Caco-2 (cell line): ENCODE results near the gene INHBC. TPM values are rescaled to one million over a fixed set of nuclear protein-coding genes. Genes with fewer than 3 reads are reported as not detected.

ENCODE experiments used
- BruUV-seq: library from RNA; stranded (reverse); fragments of 400-500 nt; replicated peaks from 2 replicates; lab custom pipeline; 2021; lab: Mats Ljungman, UMichigan
- CTCF ChIA-PET: fragments of 300-600 bp; sonication (Branson Sonifier 250); formaldehyde crosslinking; loops from one replicate; lab custom pipeline; 2022; ENCODE audit warnings: antibody characterized with exemption; lab: Charles Lee
- POLR2A ChIA-PET: fragments of 300-600 bp; sonication (Branson Sonifier 250); formaldehyde crosslinking; loops from one replicate; lab custom pipeline; 2022; ENCODE audit warnings: antibody characterized with exemption; lab: Charles Lee
- DNase-seq, 2 experiments: peaks; one replicate each; pipeline versions ENCODE4 v3.0.0 to v3.0.0-alpha.2; 2020 to 2022
- H3K27me3 ChIP-seq: replicated peaks from 2 replicates; pipeline ENCODE4 v1.6.0; 2011; ENCODE audit warnings: low read length; ENCODE audit not compliant: control insufficient read depth, insufficient read depth
- H3K36me3 ChIP-seq: 2 replicates; pipeline ENCODE4 v1.5.1; 2011; ENCODE audit warnings: low read length; ENCODE audit not compliant: control insufficient read depth, insufficient read depth
- H3K4me1 ChIP-seq: fragments of 250-450 bp; sonication (Bioruptor Pico); 2 replicates; pipeline ENCODE4 v1.5.1; 2020; ENCODE audit warnings: mild to moderate bottlenecking
- H3K4me3 ChIP-seq: 2 replicates; pipeline ENCODE4 v1.5.1; 2011; ENCODE audit warnings: low read depth, mild to moderate bottlenecking, control low read depth, low read length
- H3K9me3 ChIP-seq: fragments of 250-450 bp; sonication (Bioruptor Pico); 2 replicates; pipeline ENCODE4 v1.5.1; 2020; ENCODE audit warnings: mild to moderate bottlenecking, moderate library complexity
- H3K27ac Mint-ChIP-seq: one replicate; pipeline ENCODE4 v1.8.0; 2022; ENCODE audit warnings: mixed read lengths; ENCODE audit not compliant: unreplicated experiment
- H3K27me3 Mint-ChIP-seq: one replicate; pipeline ENCODE4 v1.8.0; 2022; ENCODE audit warnings: mixed read lengths; ENCODE audit not compliant: insufficient read depth, unreplicated experiment
- H3K36me3 Mint-ChIP-seq: one replicate; pipeline ENCODE4 v1.8.0; 2022; ENCODE audit warnings: mild to moderate bottlenecking, mixed read lengths; ENCODE audit not compliant: insufficient read depth, unreplicated experiment
- H3K4me1 Mint-ChIP-seq: one replicate; pipeline ENCODE4 v1.8.0; 2022; ENCODE audit warnings: low read depth, mixed read lengths; ENCODE audit not compliant: unreplicated experiment
- H3K4me3 Mint-ChIP-seq: one replicate; pipeline ENCODE4 v1.8.0; 2022; ENCODE audit warnings: mild to moderate bottlenecking, moderate library complexity, mixed read lengths; ENCODE audit not compliant: unreplicated experiment
- H3K9me3 Mint-ChIP-seq: one replicate; pipeline ENCODE4 v1.8.0; 2022; ENCODE audit warnings: mixed read lengths; ENCODE audit not compliant: unreplicated experiment
- intact Hi-C: fragments of 100-400 bp; cut with micrococcal nuclease; formaldehyde crosslinking; loops from one replicate; pipeline ENCODE4 v1.10.0; 2022; ENCODE audit not compliant: unreplicated experiment
- total RNA-seq: library from RNA; stranded (reverse); gene quantifications from 2 replicates; pipeline ENCODE4 v1.2.3, GENCODE V29; 2022
- TF ChIP-seq, protein P1 (sequence below), 2 experiments: fragments of 200-600 bp in 1 of 2; IDR thresholded peaks; 1 replicate in 1 of 2; 2 replicates in 1 of 2; pipeline versions ENCODE4 v1.5.1 to v1.8.0; 2011 to 2022; ENCODE audit warnings: antibody characterized with exemption in 1 of 2, control low read depth in 1 of 2, inconsistent platforms in 1 of 2, low read depth in 1 of 2, low read length in 1 of 2, mild to moderate bottlenecking in 1 of 2, moderate library complexity in 1 of 2; ENCODE audit not compliant: insufficient read depth in 1 of 2, severe bottlenecking in 1 of 2, unreplicated experiment in 1 of 2

Gene INHBC
- total RNA-seq, 1 experiment from 2014 or later: not detected

GRCh38 chr12:57416039-57416996, 18.3 kb upstream of the INHBC start:
- TF ChIP-seq, protein P1, sequence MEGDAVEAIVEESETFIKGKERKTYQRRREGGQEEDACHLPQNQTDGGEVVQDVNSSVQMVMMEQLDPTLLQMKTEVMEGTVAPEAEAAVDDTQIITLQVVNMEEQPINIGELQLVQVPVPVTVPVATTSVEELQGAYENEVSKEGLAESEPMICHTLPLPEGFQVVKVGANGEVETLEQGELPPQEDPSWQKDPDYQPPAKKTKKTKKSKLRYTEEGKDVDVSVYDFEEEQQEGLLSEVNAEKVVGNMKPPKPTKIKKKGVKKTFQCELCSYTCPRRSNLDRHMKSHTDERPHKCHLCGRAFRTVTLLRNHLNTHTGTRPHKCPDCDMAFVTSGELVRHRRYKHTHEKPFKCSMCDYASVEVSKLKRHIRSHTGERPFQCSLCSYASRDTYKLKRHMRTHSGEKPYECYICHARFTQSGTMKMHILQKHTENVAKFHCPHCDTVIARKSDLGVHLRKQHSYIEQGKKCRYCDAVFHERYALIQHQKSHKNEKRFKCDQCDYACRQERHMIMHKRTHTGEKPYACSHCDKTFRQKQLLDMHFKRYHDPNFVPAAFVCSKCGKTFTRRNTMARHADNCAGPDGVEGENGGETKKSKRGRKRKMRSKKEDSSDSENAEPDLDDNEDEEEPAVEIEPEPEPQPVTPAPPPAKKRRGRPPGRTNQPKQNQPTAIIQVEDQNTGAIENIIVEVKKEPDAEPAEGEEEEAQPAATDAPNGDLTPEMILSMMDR (IDR thresholded peaks at IDR 0.05; ENCODE audit: insufficient read depth in 1 of 2, low read depth in 1 of 2, low read length in 1 of 2, severe bottlenecking in 1 of 2, unreplicated experiment in 1 of 2): no peak
- Histone ChIP-seq H3K36me3 (no peaks in the 10 kb centered on the region), H3K9me3 (no peaks in the 10 kb centered on the region), H3K4me3 (no peak overlapping the region), H3K27me3 (no peaks in the 10 kb centered on the region), H3K4me1 (no peaks in the 10 kb centered on the region)
- H3K4me3 Mint-ChIP-seq: no peak overlapping the region
- no peaks in the 10 kb centered on the region for H3K9me3 Mint-ChIP-seq
- POLR2A ChIA-PET: no interaction called here
- no peaks in the 10 kb centered on the region for H3K27me3 Mint-ChIP-seq
- DNase-seq: no peak
- no peaks in the 10 kb centered on the region for H3K4me1 Mint-ChIP-seq
- no peak overlapping the region for H3K27ac Mint-ChIP-seq
- no TSS peak for BruUV-seq
- intact Hi-C loops: no loop called here
- CTCF ChIA-PET: no interaction called here
- H3K36me3 Mint-ChIP-seq: no peaks in the 10 kb centered on the region

DNA sequence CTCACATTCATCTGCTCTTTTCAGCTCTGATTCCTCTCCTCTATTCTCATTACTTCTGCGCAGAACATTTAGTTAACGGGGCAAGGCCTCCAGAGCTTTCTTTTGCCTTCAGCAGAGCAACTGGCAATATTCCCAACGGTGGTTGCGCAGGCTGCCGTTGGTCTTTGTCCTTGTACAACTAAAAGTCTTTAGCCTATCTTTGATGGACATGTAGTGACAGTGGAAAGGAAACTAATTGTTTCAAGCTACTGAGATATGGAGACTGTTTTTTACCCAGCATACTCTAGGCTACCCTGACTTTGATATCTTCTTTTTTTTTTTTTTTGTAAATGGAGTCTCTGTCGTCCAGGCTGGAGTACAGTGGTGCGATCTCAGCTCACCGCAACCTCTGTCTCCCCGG, 16.3 kb upstream of the INHBC start:
- Histone ChIP-seq H3K4me3 (no peak overlapping the region), H3K4me1 (no peaks in the 10 kb centered on the region), H3K9me3 (no peaks in the 10 kb centered on the region), H3K36me3 (no peaks in the 10 kb centered on the region), H3K27me3 (no peaks in the 10 kb centered on the region)
- Mint-ChIP-seq H3K36me3 (peaks cover 5% of the 10 kb centered on the region), H3K9me3 (no peaks in the 10 kb centered on the region), H3K27ac (no peak overlapping the region), H3K4me3 (no peak overlapping the region), H3K4me1 (no peaks in the 10 kb centered on the region), H3K27me3 (no peaks in the 10 kb centered on the region)
- TF ChIP-seq, protein P1 (IDR thresholded peaks at IDR 0.05; ENCODE audit: insufficient read depth in 1 of 2, low read depth in 1 of 2, low read length in 1 of 2, severe bottlenecking in 1 of 2, unreplicated experiment in 1 of 2): no peak
- ChIA-PET POLR2A (no interaction called here), CTCF (no interaction called here)
- intact Hi-C loops: no loop called here
- DNase-seq: no peak
- BruUV-seq: no TSS peak

DNA sequence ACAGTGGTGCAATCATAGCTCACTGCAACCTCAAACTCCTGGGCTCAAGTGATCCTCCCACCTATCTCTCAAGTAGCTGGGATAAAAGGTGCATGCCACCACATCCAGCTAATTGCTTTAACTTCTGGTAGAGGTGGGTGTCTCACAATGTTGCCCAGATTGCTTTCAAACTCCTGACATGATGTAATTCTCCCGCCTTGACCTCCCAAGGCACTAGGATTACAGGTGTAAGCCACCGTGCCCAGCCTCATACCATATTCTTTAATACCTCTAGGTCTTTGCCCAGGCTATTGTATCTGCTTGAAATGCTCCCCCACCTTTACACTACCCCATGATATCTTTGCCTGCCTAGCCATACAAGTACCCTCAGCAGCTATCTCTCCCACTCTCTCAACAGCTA, 15.1 kb upstream of the INHBC start:
- Mint-ChIP-seq H3K4me1 (no peaks in the 10 kb centered on the region), H3K27ac (no peak overlapping the region)
- CTCF ChIA-PET: no interaction called here

More for the DNA sequence above, 15.1 kb upstream of the INHBC start:
- no peak for DNase-seq
- H3K27me3 ChIP-seq: no peaks in the 10 kb centered on the region
- H3K4me1 ChIP-seq: no peaks in the 10 kb centered on the region
- POLR2A ChIA-PET: no interaction called here
- Mint-ChIP-seq H3K27me3 (no peaks in the 10 kb centered on the region), H3K36me3 (peaks cover 11% of the 10 kb centered on the region), H3K4me3 (no peak overlapping the region), H3K9me3 (no peaks in the 10 kb centered on the region)
- intact Hi-C loops: no loop called here
- BruUV-seq: no TSS peak
- no peaks in the 10 kb centered on the region for H3K36me3 ChIP-seq
- no peaks in the 10 kb centered on the region for H3K9me3 ChIP-seq
- TF ChIP-seq, protein P1 (IDR thresholded peaks at IDR 0.05; ENCODE audit: insufficient read depth in 1 of 2, low read depth in 1 of 2, low read length in 1 of 2, severe bottlenecking in 1 of 2, unreplicated experiment in 1 of 2): no peak
- H3K4me3 ChIP-seq: no peak overlapping the region
